NK-92 (cell line): ENCODE data around the gene TMEM200A.

Experiments used
- DNase-seq: peaks from one replicate; lab custom pipeline; 2025; ENCODE audit not compliant: unreplicated experiment; lab: John Stamatoyannopoulos, UW

Gene TMEM200A

GRCh38 chr6:130377371-130377770 is 11.6 kb downstream of the TMEM200A start:
- DNase-seq: no peak

- DNase-seq: no peak
Observed at GRCh38 chr6:130377915-130378314, 12.1 kb downstream of the TMEM200A start.

DNA sequence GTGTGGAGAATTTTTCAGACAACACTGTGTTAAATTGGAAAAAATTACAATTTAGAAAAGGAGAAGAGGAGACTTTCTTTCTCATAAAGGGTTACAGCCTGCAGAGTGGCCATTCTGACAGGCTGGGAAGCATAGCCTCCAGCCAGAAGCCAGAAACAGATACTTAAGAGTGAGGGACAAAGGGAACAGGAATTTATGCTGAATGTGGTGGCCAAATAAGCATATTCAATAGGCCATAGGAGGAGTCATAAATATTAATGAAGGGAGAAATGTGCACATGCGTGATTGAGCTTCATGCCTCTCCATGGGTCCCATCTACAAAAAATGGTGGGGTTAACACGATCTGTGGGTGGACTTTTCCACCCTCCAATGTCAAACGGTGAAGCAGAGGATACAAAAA is 13.4 kb downstream of the TMEM200A start:
- DNase-seq: no peak

GRCh38 chr6:130381012-130381411 is 15.2 kb downstream of the TMEM200A start:
- DNase-seq: no peak

- DNase-seq: no peak
Observed at GRCh38 chr6:130381459-130382380, 15.9 kb downstream of the TMEM200A start.

DNA sequence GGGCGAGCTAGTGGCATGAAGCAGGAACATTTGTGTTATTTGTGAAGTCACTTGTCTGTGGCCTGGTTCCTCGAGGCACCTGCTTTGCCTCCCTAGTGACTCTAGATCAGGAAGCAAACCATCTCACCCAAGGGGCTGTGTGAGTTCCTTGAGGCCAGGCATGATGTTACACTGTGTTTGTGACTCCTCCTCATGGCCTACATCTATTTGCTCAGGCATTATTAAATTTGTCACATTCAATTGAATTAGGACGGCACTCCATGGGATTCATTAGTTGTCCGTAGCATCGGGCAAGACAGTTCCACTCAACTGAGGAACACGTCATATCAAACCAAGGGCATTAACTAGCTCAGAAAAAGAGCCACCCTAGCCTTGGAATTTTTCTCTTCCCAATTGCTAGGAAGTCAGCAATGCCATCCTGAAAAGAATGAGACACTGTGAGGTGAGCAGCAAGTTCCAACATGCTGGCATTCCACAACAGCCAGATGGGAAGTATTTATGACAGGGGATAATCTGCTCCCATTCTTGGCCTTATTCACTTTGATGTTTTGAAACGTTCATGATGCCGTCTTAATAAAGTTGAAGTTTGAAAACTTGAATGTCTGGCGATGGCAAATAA is 17.2 kb downstream of the TMEM200A start:
- no peak for DNase-seq

- DNase-seq: no peak
Observed at GRCh38 chr6:130385064-130385695, 19.4 kb downstream of the TMEM200A start.

- no peak for DNase-seq
Observed at GRCh38 chr6:130389142-130389541, 23.3 kb downstream of the TMEM200A start.

- no peak for DNase-seq
Observed at GRCh38 chr6:130390890-130391289, 25.1 kb downstream of the TMEM200A start.

GRCh38 chr6:130393306-130393705 is 27.5 kb downstream of the TMEM200A start:
- DNase-seq: no peak

DNA sequence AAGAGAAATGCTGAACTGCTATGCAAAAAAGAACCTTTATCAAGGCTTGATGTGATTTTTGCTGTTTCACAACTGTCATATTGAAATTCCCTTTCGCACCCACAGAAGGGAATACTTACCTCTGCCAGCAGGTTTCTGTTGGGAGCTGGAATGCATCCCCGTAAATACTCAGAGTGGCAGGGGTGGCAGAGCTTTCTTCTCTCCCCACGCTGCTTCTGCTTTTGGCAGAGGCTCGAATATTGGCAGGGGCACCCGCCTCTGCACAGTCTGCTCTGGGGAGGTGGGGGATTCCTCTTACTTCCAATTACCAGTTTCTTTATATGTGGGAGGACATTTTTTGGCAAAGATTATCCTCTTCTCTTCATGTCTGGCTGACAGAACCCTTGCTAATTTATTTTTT is 28.4 kb downstream of the TMEM200A start:
- no peak for DNase-seq

DNA sequence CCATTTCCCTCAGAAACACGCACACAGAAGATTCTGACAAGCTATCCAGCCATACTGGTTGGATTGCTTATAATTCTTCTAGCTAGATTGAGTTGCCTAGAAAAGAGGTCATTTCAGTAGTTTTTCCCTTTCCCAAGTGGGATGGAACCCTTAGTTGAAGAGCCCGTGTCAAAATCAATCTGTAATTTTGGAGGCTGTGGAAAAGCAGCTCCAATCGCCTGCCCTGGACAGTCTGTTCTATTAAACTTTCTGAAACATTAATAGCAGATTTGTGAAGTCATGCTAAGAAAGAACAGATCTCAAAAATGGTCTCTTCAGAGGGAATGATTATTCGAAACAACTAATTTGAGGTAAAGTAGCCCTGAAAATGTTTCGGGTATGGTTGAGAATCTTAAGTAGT is 29.3 kb downstream of the TMEM200A start:
- DNase-seq: no peak

- DNase-seq: no peak
Observed at GRCh38 chr6:130396722-130397121, 30.9 kb downstream of the TMEM200A start.

GRCh38 chr6:130405549-130405948 is 39.7 kb downstream of the TMEM200A start:
- no peak for DNase-seq

- no peak for DNase-seq
Observed at GRCh38 chr6:130407032-130407431, 41.2 kb downstream of the TMEM200A start.

- no peak for DNase-seq
Observed at GRCh38 chr6:130409418-130410100, 43.7 kb downstream of the TMEM200A start.

DNA sequence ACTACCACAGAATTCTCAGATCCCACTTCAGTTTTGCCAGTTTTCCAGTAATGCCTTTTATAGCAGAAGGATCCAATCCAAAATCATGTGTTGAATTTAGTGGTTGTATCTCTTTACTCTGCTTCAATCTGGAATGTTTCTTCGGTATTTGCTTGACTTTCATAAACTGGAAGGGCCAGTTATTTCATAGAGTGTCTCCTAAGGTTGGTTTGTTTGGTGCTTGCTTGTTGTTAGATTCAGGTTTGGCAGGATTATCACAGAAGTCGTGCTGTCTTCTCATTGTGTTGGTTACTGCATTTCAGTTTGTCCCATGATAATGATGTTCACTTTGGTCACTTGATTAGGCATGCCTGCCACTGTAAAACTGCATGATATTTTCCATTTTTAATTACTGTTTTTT is 45.7 kb downstream of the TMEM200A start:
- DNase-seq: no peak

DNA sequence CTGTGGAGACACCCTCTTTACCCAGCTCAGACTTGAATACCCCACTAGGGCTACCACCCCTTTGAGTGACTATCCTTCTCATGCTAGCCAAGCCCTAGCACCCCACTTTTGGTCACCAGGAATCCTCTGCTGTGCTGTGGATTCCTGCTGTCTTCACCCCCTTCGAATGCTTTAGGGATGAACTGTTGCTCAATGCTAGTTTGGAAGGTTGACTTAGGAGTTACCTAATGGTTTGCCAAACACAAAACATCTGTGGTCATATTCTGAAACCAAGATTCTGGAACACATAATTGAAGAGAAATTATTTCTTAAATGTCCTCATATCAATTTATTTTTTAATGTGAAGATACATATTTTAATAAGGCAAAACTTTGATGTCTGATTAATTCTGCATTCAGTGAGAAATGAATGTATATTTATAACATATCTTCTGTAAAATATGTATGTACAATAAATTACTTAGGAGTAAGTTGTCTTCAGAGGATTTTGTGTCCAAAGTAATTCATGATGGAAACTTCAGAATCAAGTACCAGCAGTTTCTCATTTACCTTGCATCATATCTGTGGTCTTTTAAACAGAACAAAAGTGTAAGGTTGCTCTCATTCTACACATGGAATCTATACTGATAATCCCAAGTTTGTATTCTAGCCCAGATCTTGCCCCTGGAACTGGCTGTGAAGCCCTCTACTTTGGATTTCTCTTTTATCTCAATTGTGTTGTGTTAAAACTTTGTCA is 46.9 kb downstream of the TMEM200A start:
- DNase-seq: no peak

- no peak for DNase-seq
Observed at GRCh38 chr6:130417951-130418350, 52.1 kb downstream of the TMEM200A start.

- no peak for DNase-seq
Observed at GRCh38 chr6:130420911-130421310, 55.1 kb downstream of the TMEM200A start.

GRCh38 chr6:130421585-130421984 is 55.8 kb downstream of the TMEM200A start:
- no peak for DNase-seq
